ENCODE results near the gene DPP7.
"Not testable (repeated sequence)": the region's sequence is repeated elsewhere in the genome, so short reads cannot be mapped to it uniquely, and the experiment has no call there.

DNA sequence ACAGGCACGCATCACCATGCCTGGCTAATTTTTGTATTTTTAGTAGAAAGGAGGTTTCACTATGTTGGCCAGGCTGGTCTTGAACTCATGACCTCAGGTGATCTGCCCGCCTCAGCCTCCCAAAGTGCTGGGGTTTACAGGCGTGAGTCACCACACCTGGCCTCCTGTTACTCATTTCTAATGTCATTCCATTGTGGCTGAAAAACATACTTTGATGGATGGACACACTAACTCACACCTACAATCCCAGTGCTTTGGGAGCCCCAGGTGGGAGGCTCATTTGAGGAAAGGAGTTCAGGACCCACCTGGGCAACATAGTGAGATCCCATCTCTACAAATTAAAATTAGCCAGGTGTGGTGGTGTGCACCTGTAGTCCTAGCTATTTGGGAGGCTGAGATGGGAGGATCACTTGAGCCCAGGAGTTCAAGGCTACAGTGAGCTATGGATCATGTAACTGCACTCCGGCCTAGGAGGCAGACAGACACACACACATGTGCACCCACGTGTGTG, 9.5 kb upstream of the DPP7 start:
- TF ChIP-seq, protein P1, sequence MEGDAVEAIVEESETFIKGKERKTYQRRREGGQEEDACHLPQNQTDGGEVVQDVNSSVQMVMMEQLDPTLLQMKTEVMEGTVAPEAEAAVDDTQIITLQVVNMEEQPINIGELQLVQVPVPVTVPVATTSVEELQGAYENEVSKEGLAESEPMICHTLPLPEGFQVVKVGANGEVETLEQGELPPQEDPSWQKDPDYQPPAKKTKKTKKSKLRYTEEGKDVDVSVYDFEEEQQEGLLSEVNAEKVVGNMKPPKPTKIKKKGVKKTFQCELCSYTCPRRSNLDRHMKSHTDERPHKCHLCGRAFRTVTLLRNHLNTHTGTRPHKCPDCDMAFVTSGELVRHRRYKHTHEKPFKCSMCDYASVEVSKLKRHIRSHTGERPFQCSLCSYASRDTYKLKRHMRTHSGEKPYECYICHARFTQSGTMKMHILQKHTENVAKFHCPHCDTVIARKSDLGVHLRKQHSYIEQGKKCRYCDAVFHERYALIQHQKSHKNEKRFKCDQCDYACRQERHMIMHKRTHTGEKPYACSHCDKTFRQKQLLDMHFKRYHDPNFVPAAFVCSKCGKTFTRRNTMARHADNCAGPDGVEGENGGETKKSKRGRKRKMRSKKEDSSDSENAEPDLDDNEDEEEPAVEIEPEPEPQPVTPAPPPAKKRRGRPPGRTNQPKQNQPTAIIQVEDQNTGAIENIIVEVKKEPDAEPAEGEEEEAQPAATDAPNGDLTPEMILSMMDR (IDR thresholded peaks at IDR 0.05; ENCODE audit: poor library complexity) = not testable (repeated sequence)
- not testable (repeated sequence) for TF ChIP-seq EZH2 (IDR thresholded peaks at IDR 0.05; ENCODE audit: borderline replicate concordance); EZH2phosphoT487 (IDR thresholded peaks at IDR 0.05; ENCODE audit: low read depth, severe bottlenecking, unreplicated experiment)

Measured in hepatocyte (in vitro differentiated cells).